ENCODE results near the gene CRACDL. TPM values are rescaled to one million over a fixed set of nuclear protein-coding genes. Genes with fewer than 3 reads are reported as not detected.

Gene CRACDL
- total RNA-seq, 1 donor from 2014 or later, result 0.52 TPM

DNA sequence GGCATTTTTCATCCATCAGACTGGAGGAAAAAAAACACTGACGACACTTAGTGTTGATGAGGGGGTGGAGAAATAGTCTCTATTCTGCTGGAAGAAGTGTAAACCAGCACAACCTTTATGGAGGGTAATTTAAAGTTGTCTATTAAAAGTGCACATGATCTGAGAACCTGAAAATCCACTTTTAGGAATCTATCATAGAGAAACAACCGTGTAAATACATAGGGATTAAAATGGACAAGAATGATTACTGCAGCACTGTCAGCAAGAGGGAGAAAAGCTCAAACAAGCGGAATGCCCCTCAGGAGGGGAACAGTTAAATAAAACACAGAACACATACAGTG is 125.5 kb downstream of the CRACDL start:
- no peak overlapping the region for H3K27ac ChIP-seq (ENCODE audit: low read depth, low read length)
- H3K36me3 ChIP-seq (ENCODE audit: control insufficient read depth in 3 of 3, insufficient read depth in 3 of 3, low read length in 3 of 3), result no peaks in the 10 kb centered on the region
- H3K4me1 ChIP-seq (ENCODE audit: control insufficient read depth in 3 of 3, insufficient read depth in 3 of 3, low read length in 3 of 3), result peaks cover 7 to 18% (median 10%) of the 10 kb centered on the region in 3 donors
- no peak overlapping the region for H3K9ac ChIP-seq (ENCODE audit: low read depth in 1 of 3, low read length in 3 of 3)
- H3K4me3 ChIP-seq (ENCODE audit: low read length in 3 of 3), result no peak overlapping the region
- no peaks in the 10 kb centered on the region for H3K9me3 ChIP-seq (ENCODE audit: control insufficient read depth in 3 of 3, low read length in 3 of 3)
- peaks cover 0 to 11% (median 4%) of the 10 kb centered on the region in 3 donors for H3K27me3 ChIP-seq (ENCODE audit: control insufficient read depth in 3 of 3, insufficient read depth in 3 of 3, low read length in 3 of 3)

DNA sequence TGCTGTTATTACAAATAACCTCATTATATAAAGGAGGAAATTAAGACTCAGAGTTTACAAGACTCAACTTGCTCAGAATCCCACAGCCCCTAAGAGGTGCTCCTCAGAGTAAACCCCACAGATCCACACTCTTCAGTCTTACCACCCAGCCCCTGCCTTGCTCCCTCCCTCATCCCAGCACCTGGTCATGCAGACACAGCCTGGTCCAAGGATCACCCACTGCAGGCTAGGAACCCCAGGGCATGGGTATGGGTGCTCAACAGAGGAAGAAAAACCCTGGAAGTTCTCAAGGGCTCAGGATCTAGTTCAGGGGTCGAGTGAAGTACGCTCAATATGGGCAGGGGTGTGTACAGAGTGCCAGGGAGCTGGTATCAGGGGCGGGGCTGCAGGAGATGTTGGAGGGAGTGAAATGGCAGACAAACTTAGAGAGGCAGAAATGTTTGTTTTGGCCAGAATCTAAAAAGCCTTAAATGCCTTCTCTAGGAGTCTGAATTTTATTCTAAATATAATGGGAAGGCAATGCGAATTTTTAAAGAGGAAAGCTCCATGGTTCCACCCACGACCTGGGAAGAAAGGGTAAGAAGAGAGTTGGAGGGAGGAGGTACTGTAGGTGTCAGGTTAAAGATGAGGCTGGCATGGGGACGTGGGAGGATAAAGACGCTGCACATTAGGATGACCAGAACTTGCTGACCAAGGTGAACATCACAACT is 126.0 kb downstream of the CRACDL start:
- Histone ChIP-seq H3K36me3 (ENCODE audit: control insufficient read depth in 3 of 3, insufficient read depth in 3 of 3, low read length in 3 of 3) (no peaks in the 10 kb centered on the region), H3K4me3 (ENCODE audit: low read length in 3 of 3) (no peak overlapping the region), H3K4me1 (ENCODE audit: control insufficient read depth in 3 of 3, insufficient read depth in 3 of 3, low read length in 3 of 3) (peaks cover 7 to 20% (median 10%) of the 10 kb centered on the region in 3 donors), H3K27ac (ENCODE audit: low read depth, low read length) (no peak overlapping the region), H3K9ac (ENCODE audit: low read depth in 1 of 3, low read length in 3 of 3) (no peak overlapping the region), H3K27me3 (ENCODE audit: control insufficient read depth in 3 of 3, insufficient read depth in 3 of 3, low read length in 3 of 3) (peaks cover 0 to 6% (median 4%) of the 10 kb centered on the region in 3 donors), H3K9me3 (ENCODE audit: control insufficient read depth in 3 of 3, low read length in 3 of 3) (no peaks in the 10 kb centered on the region)

DNA sequence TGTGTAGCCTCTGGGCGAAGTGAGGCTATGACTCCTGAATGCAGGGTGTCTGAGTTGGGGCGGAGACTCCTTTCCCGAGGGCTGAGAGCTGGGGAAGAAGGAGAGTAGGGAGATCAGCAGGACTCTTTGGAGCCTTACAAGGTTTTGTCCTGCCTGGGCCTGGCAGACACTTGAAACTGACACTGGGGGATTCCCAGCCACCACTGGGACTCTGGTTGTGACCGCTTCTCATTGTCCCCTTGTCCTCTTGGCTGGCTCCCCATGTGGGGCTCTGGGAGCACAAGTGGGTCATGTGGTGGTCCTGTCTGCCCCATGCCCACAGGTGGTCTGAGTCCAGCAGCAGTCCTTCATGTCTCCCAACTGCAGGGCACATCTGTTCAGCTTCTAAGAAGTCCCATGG is 126.9 kb downstream of the CRACDL start:
- H3K36me3 ChIP-seq (ENCODE audit: control insufficient read depth in 3 of 3, insufficient read depth in 3 of 3, low read length in 3 of 3), result no peaks in the 10 kb centered on the region
- no peak overlapping the region for H3K4me3 ChIP-seq (ENCODE audit: low read length in 3 of 3)
- H3K9me3 ChIP-seq (ENCODE audit: control insufficient read depth in 3 of 3, low read length in 3 of 3), result no peaks in the 10 kb centered on the region
- H3K4me1 ChIP-seq (ENCODE audit: control insufficient read depth in 3 of 3, insufficient read depth in 3 of 3, low read length in 3 of 3), result peaks cover 7 to 20% (median 10%) of the 10 kb centered on the region in 3 donors
- no peak overlapping the region for H3K27ac ChIP-seq (ENCODE audit: low read depth, low read length)
- H3K9ac ChIP-seq (ENCODE audit: low read depth in 1 of 3, low read length in 3 of 3), result no peak overlapping the region
- H3K27me3 ChIP-seq (ENCODE audit: control insufficient read depth in 3 of 3, insufficient read depth in 3 of 3, low read length in 3 of 3), result peaks cover 0 to 6% (median 4%) of the 10 kb centered on the region in 3 donors

DNA sequence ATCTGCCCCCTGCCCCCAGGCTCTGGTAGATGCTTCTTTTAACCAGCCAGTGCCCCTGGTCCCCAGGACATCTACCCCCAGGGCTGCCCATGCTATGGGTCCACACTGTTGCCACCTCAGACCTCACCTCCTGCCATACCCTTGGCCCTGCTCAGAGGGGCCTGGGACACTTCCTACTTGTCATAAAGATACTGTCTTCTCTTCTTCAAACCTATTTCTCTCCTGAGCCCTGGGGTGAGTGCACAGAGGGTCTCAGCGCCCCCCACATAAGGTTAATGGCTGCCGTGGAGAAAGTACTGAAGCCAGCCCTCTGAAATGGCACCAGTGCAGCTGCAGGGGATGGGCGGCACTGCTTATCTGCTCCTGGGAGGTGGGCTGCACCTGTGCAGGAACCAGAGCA is 127.5 kb downstream of the CRACDL start:
- H3K9me3 ChIP-seq (ENCODE audit: control insufficient read depth in 3 of 3, low read length in 3 of 3), result no peaks in the 10 kb centered on the region
- no peaks in the 10 kb centered on the region for H3K36me3 ChIP-seq (ENCODE audit: control insufficient read depth in 3 of 3, insufficient read depth in 3 of 3, low read length in 3 of 3)
- no peak overlapping the region for H3K4me3 ChIP-seq (ENCODE audit: low read length in 3 of 3)
- H3K4me1 ChIP-seq (ENCODE audit: control insufficient read depth in 3 of 3, insufficient read depth in 3 of 3, low read length in 3 of 3), result peaks cover 7 to 20% (median 10%) of the 10 kb centered on the region in 3 donors
- no peak overlapping the region for H3K27ac ChIP-seq (ENCODE audit: low read depth, low read length)
- no peak overlapping the region for H3K9ac ChIP-seq (ENCODE audit: low read depth in 1 of 3, low read length in 3 of 3)
- H3K27me3 ChIP-seq (ENCODE audit: control insufficient read depth in 3 of 3, insufficient read depth in 3 of 3, low read length in 3 of 3), result peaks cover 0 to 6% (median 4%) of the 10 kb centered on the region in 3 donors

DNA sequence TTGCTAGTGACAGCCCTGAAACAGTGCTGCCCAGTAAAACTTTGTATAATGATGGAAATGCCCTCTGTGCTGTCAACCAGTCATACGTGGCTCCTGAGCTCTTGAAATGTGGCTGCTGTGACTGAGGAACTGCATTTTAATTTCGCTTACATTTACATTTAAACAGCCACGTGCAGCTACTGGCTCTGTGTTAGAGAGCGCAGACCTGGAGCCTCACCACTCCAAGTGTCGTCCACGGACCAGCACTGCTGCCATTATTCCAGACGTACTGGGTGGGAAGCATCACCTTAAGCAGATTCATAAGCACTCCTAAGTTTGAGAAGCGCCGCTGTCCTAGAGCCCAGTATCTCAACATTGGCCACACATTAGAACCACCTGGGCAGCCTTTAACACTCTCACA is 128.1 kb downstream of the CRACDL start:
- Histone ChIP-seq H3K4me1 (ENCODE audit: control insufficient read depth in 3 of 3, insufficient read depth in 3 of 3, low read length in 3 of 3) (peaks cover 7 to 20% (median 10%) of the 10 kb centered on the region in 3 donors), H3K4me3 (ENCODE audit: low read length in 3 of 3) (no peak overlapping the region), H3K27me3 (ENCODE audit: control insufficient read depth in 3 of 3, insufficient read depth in 3 of 3, low read length in 3 of 3) (peaks cover 0 to 6% (median 4%) of the 10 kb centered on the region in 3 donors), H3K9ac (ENCODE audit: low read depth in 1 of 3, low read length in 3 of 3) (no peak overlapping the region), H3K27ac (ENCODE audit: low read depth, low read length) (no peak overlapping the region), H3K36me3 (ENCODE audit: control insufficient read depth in 3 of 3, insufficient read depth in 3 of 3, low read length in 3 of 3) (no peaks in the 10 kb centered on the region), H3K9me3 (ENCODE audit: control insufficient read depth in 3 of 3, low read length in 3 of 3) (no peaks in the 10 kb centered on the region)

DNA sequence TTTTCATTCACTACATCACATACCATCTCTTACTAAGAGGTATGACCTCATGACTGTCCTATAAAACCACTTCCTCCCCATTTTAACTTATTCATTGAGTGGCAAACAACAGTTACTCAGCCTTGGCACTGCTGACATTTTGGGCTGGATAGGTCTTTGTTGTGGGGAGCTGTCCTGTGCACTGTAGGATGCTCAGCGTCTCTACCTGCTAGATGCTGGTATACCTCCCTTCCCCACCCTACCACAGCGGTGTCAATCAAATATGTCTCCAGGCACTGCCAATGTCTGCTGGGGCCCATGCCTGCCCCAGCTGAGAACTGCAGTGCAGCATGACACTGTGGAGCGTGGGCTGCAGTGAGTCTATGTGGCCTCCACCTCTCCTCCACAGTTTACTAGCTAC is 128.8 kb downstream of the CRACDL start:
- Histone ChIP-seq H3K36me3 (ENCODE audit: control insufficient read depth in 3 of 3, insufficient read depth in 3 of 3, low read length in 3 of 3) (no peaks in the 10 kb centered on the region), H3K9ac (ENCODE audit: low read depth in 1 of 3, low read length in 3 of 3) (no peak overlapping the region), H3K27ac (ENCODE audit: low read depth, low read length) (no peak overlapping the region), H3K4me1 (ENCODE audit: control insufficient read depth in 3 of 3, insufficient read depth in 3 of 3, low read length in 3 of 3) (peaks cover 7 to 20% (median 10%) of the 10 kb centered on the region in 3 donors), H3K27me3 (ENCODE audit: control insufficient read depth in 3 of 3, insufficient read depth in 3 of 3, low read length in 3 of 3) (peaks cover 0 to 6% (median 4%) of the 10 kb centered on the region in 3 donors), H3K4me3 (ENCODE audit: low read length in 3 of 3) (no peak overlapping the region), H3K9me3 (ENCODE audit: control insufficient read depth in 3 of 3, low read length in 3 of 3) (no peaks in the 10 kb centered on the region)

DNA sequence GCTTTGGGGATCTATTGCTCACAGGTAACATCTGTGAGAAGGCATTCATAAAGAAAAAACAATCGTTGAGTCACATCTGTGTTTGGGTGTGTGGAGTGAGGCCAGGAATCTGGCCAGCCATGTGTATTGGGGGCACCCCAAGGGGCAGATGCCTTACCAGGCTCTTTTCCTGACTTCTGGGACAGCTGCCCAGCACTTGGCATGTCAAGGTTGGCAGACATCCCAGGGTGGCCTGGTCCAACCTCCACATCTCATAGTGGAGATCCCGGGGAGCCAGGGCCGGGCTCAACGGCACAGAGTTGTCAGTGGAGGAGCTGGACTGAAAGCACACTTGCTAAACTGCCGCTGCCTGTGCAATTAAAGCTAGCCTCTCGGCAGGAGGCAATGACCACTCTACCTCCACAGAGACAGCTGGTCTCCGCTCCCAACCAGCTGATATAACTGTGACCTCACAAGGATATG is 129.8 kb downstream of the CRACDL start:
- Histone ChIP-seq H3K36me3 (ENCODE audit: control insufficient read depth in 3 of 3, insufficient read depth in 3 of 3, low read length in 3 of 3) (no peaks in the 10 kb centered on the region), H3K9ac (ENCODE audit: low read depth in 1 of 3, low read length in 3 of 3) (no peak overlapping the region), H3K4me1 (ENCODE audit: control insufficient read depth in 3 of 3, insufficient read depth in 3 of 3, low read length in 3 of 3) (peaks cover 7 to 24% (median 10%) of the 10 kb centered on the region in 3 donors), H3K9me3 (ENCODE audit: control insufficient read depth in 3 of 3, low read length in 3 of 3) (no peaks in the 10 kb centered on the region), H3K27me3 (ENCODE audit: control insufficient read depth in 3 of 3, insufficient read depth in 3 of 3, low read length in 3 of 3) (peaks cover 0 to 6% (median 4%) of the 10 kb centered on the region in 3 donors), H3K4me3 (ENCODE audit: low read length in 3 of 3) (no peak overlapping the region), H3K27ac (ENCODE audit: low read depth, low read length) (no peak overlapping the region)

DNA sequence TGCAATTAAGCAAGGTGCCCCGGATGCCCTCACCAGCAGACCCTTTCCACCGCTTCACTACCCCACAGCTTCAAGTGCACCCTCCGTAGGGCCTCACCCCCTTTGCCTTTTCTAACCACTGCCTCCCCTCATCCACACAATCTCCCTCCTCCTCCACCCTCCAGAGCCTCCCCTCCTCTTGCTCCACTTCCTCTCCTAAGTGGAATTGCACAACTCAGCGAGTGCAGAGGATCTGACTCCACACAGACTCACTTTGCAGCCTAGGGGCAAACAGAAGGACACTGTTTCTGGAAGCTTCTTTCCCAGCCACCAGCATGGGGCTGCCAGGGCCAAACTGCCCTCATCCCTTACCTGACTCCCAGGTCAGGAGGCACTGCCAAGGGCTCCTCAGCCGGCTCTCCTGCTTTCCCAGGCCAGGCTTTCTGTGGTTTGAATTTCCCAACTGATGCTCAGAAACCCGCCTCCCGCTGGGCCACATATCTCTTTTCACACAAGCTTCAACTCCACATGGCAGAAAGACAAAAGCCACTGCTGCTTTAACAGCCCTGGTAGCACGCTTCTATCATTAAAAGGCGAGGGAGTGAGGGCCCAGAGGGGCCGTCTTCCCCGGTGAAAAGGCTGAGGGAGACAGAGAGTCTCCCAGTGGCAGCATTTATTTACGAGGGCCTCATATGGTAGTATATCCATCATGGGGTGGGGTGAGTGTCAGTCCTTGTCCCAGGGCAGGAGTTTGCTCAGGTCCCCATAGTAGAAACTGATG is 130.4 kb downstream of the CRACDL start:
- peak overlapping the region; percentile 13 for H3K27ac ChIP-seq (ENCODE audit: low read depth, low read length)
- no peak overlapping the region for H3K4me3 ChIP-seq (ENCODE audit: low read length in 3 of 3)
- peaks cover 12 to 31% (median 12%) of the 10 kb centered on the region in 3 donors for H3K4me1 ChIP-seq (ENCODE audit: control insufficient read depth in 3 of 3, insufficient read depth in 3 of 3, low read length in 3 of 3)
- H3K9me3 ChIP-seq (ENCODE audit: control insufficient read depth in 3 of 3, low read length in 3 of 3), result no peaks in the 10 kb centered on the region
- peaks cover 0 to 6% (median 4%) of the 10 kb centered on the region in 3 donors for H3K27me3 ChIP-seq (ENCODE audit: control insufficient read depth in 3 of 3, insufficient read depth in 3 of 3, low read length in 3 of 3)
- no peaks in the 10 kb centered on the region for H3K36me3 ChIP-seq (ENCODE audit: control insufficient read depth in 3 of 3, insufficient read depth in 3 of 3, low read length in 3 of 3)
- no peak overlapping the region for H3K9ac ChIP-seq (ENCODE audit: low read depth in 1 of 3, low read length in 3 of 3)

DNA sequence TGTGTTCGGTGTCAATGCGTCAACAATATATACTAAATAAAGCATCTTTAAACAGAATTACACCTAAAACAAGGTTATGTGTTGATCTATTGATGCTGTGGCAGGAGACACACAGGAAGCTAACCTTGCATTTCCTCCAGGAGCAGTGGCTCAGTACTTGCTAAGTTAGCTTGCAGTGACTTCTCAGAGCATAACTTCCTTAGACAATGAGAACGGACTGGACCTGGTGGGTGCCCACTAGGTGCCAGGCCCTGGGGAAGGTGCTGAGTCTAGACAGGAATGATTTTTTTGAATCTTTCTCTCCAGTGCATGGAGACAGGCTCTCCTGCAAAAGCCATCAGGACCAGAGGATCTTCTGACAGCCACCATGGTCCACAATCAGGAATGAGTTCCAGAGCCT is 131.3 kb downstream of the CRACDL start:
- no peaks in the 10 kb centered on the region for H3K9me3 ChIP-seq (ENCODE audit: control insufficient read depth in 3 of 3, low read length in 3 of 3)
- H3K27me3 ChIP-seq (ENCODE audit: control insufficient read depth in 3 of 3, insufficient read depth in 3 of 3, low read length in 3 of 3), result peaks cover 0 to 4% (median 0%) of the 10 kb centered on the region in 3 donors
- H3K4me1 ChIP-seq (ENCODE audit: control insufficient read depth in 3 of 3, insufficient read depth in 3 of 3, low read length in 3 of 3), result peaks cover 12 to 37% (median 14%) of the 10 kb centered on the region in 3 donors
- no peak overlapping the region for H3K9ac ChIP-seq (ENCODE audit: low read depth in 1 of 3, low read length in 3 of 3)
- no peak overlapping the region for H3K4me3 ChIP-seq (ENCODE audit: low read length in 3 of 3)
- no peak overlapping the region for H3K27ac ChIP-seq (ENCODE audit: low read depth, low read length)
- no peaks in the 10 kb centered on the region for H3K36me3 ChIP-seq (ENCODE audit: control insufficient read depth in 3 of 3, insufficient read depth in 3 of 3, low read length in 3 of 3)

DNA sequence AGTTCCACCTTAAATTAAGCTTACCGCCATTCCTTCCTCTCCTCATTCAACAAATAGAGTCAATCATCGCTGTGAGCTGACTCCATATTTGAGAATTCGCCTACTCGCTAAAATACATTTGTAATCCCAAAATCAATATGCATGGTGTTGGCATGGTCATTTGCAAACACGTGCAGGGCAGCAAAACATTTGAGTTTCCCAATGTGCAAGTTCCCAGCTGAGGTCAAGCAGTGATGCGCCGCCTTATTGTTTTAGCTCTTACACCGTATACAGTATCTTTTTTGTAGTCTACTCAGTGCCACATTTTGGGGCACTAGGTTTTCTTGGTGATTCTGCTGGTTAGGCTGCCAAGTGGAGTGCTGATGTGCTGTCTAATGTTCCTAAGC is 131.8 kb downstream of the CRACDL start:
- H3K9ac ChIP-seq (ENCODE audit: low read depth in 1 of 3, low read length in 3 of 3), result no peak overlapping the region
- H3K36me3 ChIP-seq (ENCODE audit: control insufficient read depth in 3 of 3, insufficient read depth in 3 of 3, low read length in 3 of 3), result no peaks in the 10 kb centered on the region
- H3K4me1 ChIP-seq (ENCODE audit: control insufficient read depth in 3 of 3, insufficient read depth in 3 of 3, low read length in 3 of 3), result peaks cover 12 to 42% (median 17%) of the 10 kb centered on the region in 3 donors
- H3K27ac ChIP-seq (ENCODE audit: low read depth, low read length), result no peak overlapping the region
- H3K4me3 ChIP-seq (ENCODE audit: low read length in 3 of 3), result no peak overlapping the region
- H3K9me3 ChIP-seq (ENCODE audit: control insufficient read depth in 3 of 3, low read length in 3 of 3), result no peaks in the 10 kb centered on the region
- H3K27me3 ChIP-seq (ENCODE audit: control insufficient read depth in 3 of 3, insufficient read depth in 3 of 3, low read length in 3 of 3), result no peaks in the 10 kb centered on the region

All from skeletal muscle tissue (tissue), 4 donors.